Stimulated activated effector memory CD8-positive, alpha-beta T cell treated with anti-CD3 and anti-CD28 coated beads, Interleukin-12 subunit alpha, Interleukin-12 subunit beta, amount 100 ng/mL, for 72 hours (primary cell): ENCODE measurements around the gene ANKRD27.
A peak's percentile ranks its signal among the peaks of the same experiment; 100 is the strongest.
"Not testable (repeated sequence)": the region's sequence is repeated elsewhere in the genome, so short reads cannot be mapped to it uniquely, and the experiment has no call there.

Experiments
- ATAC-seq: fragments of 150-1000 bp; cut with Tn5 transposase; 2 replicates; pipeline ENCODE4 v1.10.0; 2021
- DNase-seq, 2 donors: peaks; one replicate each; pipeline ENCODE4 v3.0.0; 2021 to 2022; ENCODE audit warnings: low spot score in 2 of 2
- H3K27ac Mint-ChIP-seq: one replicate; pipeline ENCODE4 v1.8.0; 2022; ENCODE audit warnings: mild to moderate bottlenecking, mixed read lengths
- H3K36me3 Mint-ChIP-seq: one replicate; pipeline ENCODE4 v1.8.0; 2022; ENCODE audit warnings: mild to moderate bottlenecking, mixed read lengths
- H3K4me1 Mint-ChIP-seq: one replicate; pipeline ENCODE4 v1.8.0; 2022; ENCODE audit warnings: mixed read lengths
- H3K4me3 Mint-ChIP-seq: one replicate; pipeline ENCODE4 v1.8.0; 2022; ENCODE audit warnings: mild to moderate bottlenecking, mixed read lengths
- H3K9me3 Mint-ChIP-seq: one replicate; pipeline ENCODE4 v1.8.0; 2022; ENCODE audit warnings: mixed read lengths

The ANKRD27 gene

GRCh38 chr19:32694316-32694715 is 19.3 kb upstream of the ANKRD27 start:
- not testable (repeated sequence) for DNase-seq, H3K9me3 Mint-ChIP-seq, ATAC-seq
- Mint-ChIP-seq H3K4me1 (peaks cover 68% of the 10 kb centered on the region), H3K27ac (peak overlapping the region; percentile 96), H3K36me3 (peaks cover 49% of the 10 kb centered on the region), H3K4me3 (peak overlapping the region; percentile 93)

- peaks cover 61% of the 10 kb centered on the region for H3K4me1 Mint-ChIP-seq
- H3K27ac Mint-ChIP-seq: peak overlapping the region; percentile 96
- ATAC-seq: peak; percentile 4
- H3K9me3 Mint-ChIP-seq: not testable (repeated sequence)
- H3K4me3 Mint-ChIP-seq: peak overlapping the region; percentile 93
- DNase-seq: peak in 1 of 2 donors; percentile 82
- peaks cover 40% of the 10 kb centered on the region for H3K36me3 Mint-ChIP-seq
These were observed 18.4 kb upstream of the ANKRD27 start for GRCh38 chr19:32693151-32694108.

GRCh38 chr19:32692727-32693061 is 17.7 kb upstream of the ANKRD27 start:
- ATAC-seq: no peak
- Mint-ChIP-seq H3K4me3 (peak overlapping the region; percentile 93), H3K27ac (peak overlapping the region; percentile 96), H3K4me1 (peaks cover 58% of the 10 kb centered on the region), H3K36me3 (peaks cover 33% of the 10 kb centered on the region), H3K9me3 (no peaks in the 10 kb centered on the region)
- no peak for DNase-seq

GRCh38 chr19:32691952-32692726 is 17.2 kb upstream of the ANKRD27 start:
- peak; percentile 62 for ATAC-seq
- DNase-seq: peak; percentile 44 to 79
- H3K4me3 Mint-ChIP-seq: peak overlapping the region; percentile 93
- peaks cover 53% of the 10 kb centered on the region for H3K4me1 Mint-ChIP-seq
- H3K36me3 Mint-ChIP-seq: peaks cover 30% of the 10 kb centered on the region
- no peaks in the 10 kb centered on the region for H3K9me3 Mint-ChIP-seq
- H3K27ac Mint-ChIP-seq: peak overlapping the region; percentile 96

GRCh38 chr19:32691291-32691951 is 16.4 kb upstream of the ANKRD27 start, which contains the start of gene NUDT19:
Gene NUDT19 (plus strand): TSS chr19:32691821. CDS start chr19:32691961, 140 bp downstream.
- peaks cover 30% of the 10 kb centered on the region for H3K36me3 Mint-ChIP-seq
- peak; percentile 63 to 90 for DNase-seq
- ATAC-seq: peak; percentile 86
- peak within 1 kb of the TSS; percentile 96 for H3K27ac Mint-ChIP-seq
- no peaks in the 10 kb centered on the region for H3K9me3 Mint-ChIP-seq
- peaks cover 51% of the 10 kb centered on the region for H3K4me1 Mint-ChIP-seq
- peak within 1 kb of the TSS; percentile 93 for H3K4me3 Mint-ChIP-seq

GRCh38 chr19:32688311-32688710 is 13.3 kb upstream of the ANKRD27 start:
- H3K36me3 Mint-ChIP-seq: peaks cover 9% of the 10 kb centered on the region
- ATAC-seq: no peak
- H3K4me3 Mint-ChIP-seq: no peak overlapping the region
- H3K27ac Mint-ChIP-seq: no peak overlapping the region
- H3K4me1 Mint-ChIP-seq: peaks cover 20% of the 10 kb centered on the region
- DNase-seq: no peak
- no peaks in the 10 kb centered on the region for H3K9me3 Mint-ChIP-seq

GRCh38 chr19:32687681-32688080 is 12.7 kb upstream of the ANKRD27 start:
- no peaks in the 10 kb centered on the region for H3K9me3 Mint-ChIP-seq
- no peak overlapping the region for H3K4me3 Mint-ChIP-seq
- peaks cover 3% of the 10 kb centered on the region for H3K36me3 Mint-ChIP-seq
- no peak for DNase-seq
- no peak overlapping the region for H3K27ac Mint-ChIP-seq
- H3K4me1 Mint-ChIP-seq: peaks cover 14% of the 10 kb centered on the region
- no peak for ATAC-seq

- peaks cover 12% of the 10 kb centered on the region for H3K4me1 Mint-ChIP-seq
- DNase-seq (no peak), ATAC-seq (no peak)
- no peak overlapping the region for H3K4me3 Mint-ChIP-seq
- H3K27ac Mint-ChIP-seq: no peak overlapping the region
- no peaks in the 10 kb centered on the region for H3K9me3 Mint-ChIP-seq
- no peaks in the 10 kb centered on the region for H3K36me3 Mint-ChIP-seq
These were observed 12.0 kb upstream of the ANKRD27 start for GRCh38 chr19:32686847-32687475.

- no peak for DNase-seq
- Mint-ChIP-seq H3K9me3 (no peaks in the 10 kb centered on the region), H3K36me3 (no peaks in the 10 kb centered on the region), H3K4me3 (no peak overlapping the region), H3K27ac (no peak overlapping the region), H3K4me1 (peaks cover 3% of the 10 kb centered on the region)
- no peak for ATAC-seq
These were observed 7.3 kb upstream of the ANKRD27 start for GRCh38 chr19:32682317-32682716.

- Mint-ChIP-seq H3K4me3 (no peak overlapping the region), H3K4me1 (peaks cover 7% of the 10 kb centered on the region), H3K36me3 (no peaks in the 10 kb centered on the region), H3K27ac (no peak overlapping the region), H3K9me3 (no peaks in the 10 kb centered on the region)
- DNase-seq: no peak
- ATAC-seq: no peak
These were observed 6.0 kb upstream of the ANKRD27 start for GRCh38 chr19:32680986-32681385.

- H3K4me3 Mint-ChIP-seq: peak overlapping the region; percentile 83
- peaks cover 25% of the 10 kb centered on the region for H3K4me1 Mint-ChIP-seq
- H3K36me3 Mint-ChIP-seq: no peaks in the 10 kb centered on the region
- H3K9me3 Mint-ChIP-seq: no peaks in the 10 kb centered on the region
- ATAC-seq (no peak), DNase-seq (no peak)
- H3K27ac Mint-ChIP-seq: no peak overlapping the region
These were observed 2.7 kb upstream of the ANKRD27 start for GRCh38 chr19:32677657-32678056.

- H3K4me3 Mint-ChIP-seq: peak overlapping the region; percentile 83
- ATAC-seq: no peak
- no peak for DNase-seq
- no peak overlapping the region for H3K27ac Mint-ChIP-seq
- peaks cover 32% of the 10 kb centered on the region for H3K4me1 Mint-ChIP-seq
- no peaks in the 10 kb centered on the region for H3K36me3 Mint-ChIP-seq
- no peaks in the 10 kb centered on the region for H3K9me3 Mint-ChIP-seq
These were observed 1.9 kb upstream of the ANKRD27 start for GRCh38 chr19:32676895-32677359.

GRCh38 chr19:32676186-32676894 is 1.4 kb upstream of the ANKRD27 start:
- Mint-ChIP-seq H3K9me3 (no peaks in the 10 kb centered on the region), H3K36me3 (no peaks in the 10 kb centered on the region), H3K27ac (no peak overlapping the region), H3K4me3 (peak overlapping the region; percentile 83), H3K4me1 (peaks cover 35% of the 10 kb centered on the region)
- no peak for DNase-seq
- no peak for ATAC-seq

GRCh38 chr19:32675720-32676185 is 773 bp upstream of the ANKRD27 start, which contains the start of gene RGS9BP:
Gene RGS9BP (plus strand): TSS chr19:32675848. CDS start chr19:32676264, 416 bp downstream.
- H3K4me3 Mint-ChIP-seq: peak within 1 kb of the TSS; percentile 83
- peak within 1 kb of the TSS; percentile 72 for H3K27ac Mint-ChIP-seq
- ATAC-seq (peak; percentile 65), DNase-seq (peak; percentile 58 to 71)
- H3K36me3 Mint-ChIP-seq: no peaks in the 10 kb centered on the region
- H3K9me3 Mint-ChIP-seq: no peaks in the 10 kb centered on the region
- peaks cover 35% of the 10 kb centered on the region for H3K4me1 Mint-ChIP-seq
